WTC11 (cell line): ENCODE measurements around the gene LDAH. TPM values are rescaled to one million over a fixed set of nuclear protein-coding genes. Genes with fewer than 3 reads are reported as not detected.

Experiments used
- ATAC-seq: fragments of 200-7000 bp; cut with Tn5 transposase; 2 replicates; pipeline ENCODE4 v1.10.0; 2021; ENCODE audit warnings: mild to moderate bottlenecking, moderate library complexity
- CTCF ChIA-PET: fragments of 300-600 bp; sonication (Branson Sonifier 250); formaldehyde crosslinking; loops from one replicate; lab custom pipeline; 2021; ENCODE audit warnings: antibody characterized with exemption; lab: Charles Lee
- POLR2A ChIA-PET: fragments of 350-600 bp; sonication (Branson Sonifier 250); formaldehyde crosslinking; loops from one replicate; lab custom pipeline; 2021; ENCODE audit warnings: antibody characterized with exemption; lab: Charles Lee
- DNase-seq: peaks from one replicate; pipeline ENCODE4 v3.0.0; 2021; ENCODE audit warnings: low spot score
- H3K27ac Mint-ChIP-seq: 2 replicates; pipeline ENCODE4 v1.8.0; 2021; ENCODE audit warnings: mixed read lengths
- H3K27me3 Mint-ChIP-seq: 2 replicates; pipeline ENCODE4 v1.8.0; 2021; ENCODE audit warnings: low read depth, mild to moderate bottlenecking, moderate library complexity, mixed read lengths
- H3K36me3 Mint-ChIP-seq: 2 replicates; pipeline ENCODE4 v1.8.0; 2021; ENCODE audit warnings: mixed read lengths
- H3K4me1 Mint-ChIP-seq: 2 replicates; pipeline ENCODE4 v1.8.0; 2022; ENCODE audit warnings: mixed read lengths
- H3K4me3 Mint-ChIP-seq: 2 replicates; pipeline ENCODE4 v1.8.0; 2021; ENCODE audit warnings: mild to moderate bottlenecking, moderate library complexity, mixed read lengths
- H3K9me3 Mint-ChIP-seq: 2 replicates; pipeline ENCODE4 v1.8.0; 2021; ENCODE audit warnings: mixed read lengths
- CREB1 ChIP-seq: sonication (generic); formaldehyde crosslinking; IDR thresholded peaks from 2 replicates; pipeline ENCODE4 v1.8.0; 2023; ENCODE audit warnings: mild to moderate bottlenecking, missing genetic modification reagents
- E2F4 ChIP-seq: sonication (generic); formaldehyde crosslinking; IDR thresholded peaks from 2 replicates; pipeline ENCODE4 v1.8.1; 2022; ENCODE audit warnings: low read depth, mild to moderate bottlenecking, moderate library complexity, missing genetic modification reagents, borderline replicate concordance
- FOXJ3 ChIP-seq: sonication (generic); formaldehyde crosslinking; IDR thresholded peaks from 2 replicates; pipeline ENCODE4 v1.9.0; 2021; ENCODE audit warnings: missing genetic modification reagents, mild to moderate bottlenecking, borderline replicate concordance
- FOXP4 ChIP-seq: sonication (generic); formaldehyde crosslinking; IDR thresholded peaks from 2 replicates; pipeline ENCODE4 v1.8.0; 2022; ENCODE audit warnings: mild to moderate bottlenecking, missing genetic modification reagents
- JAZF1 ChIP-seq: fragments of 250-450 bp; sonication (Bioruptor Pico); IDR thresholded peaks from 2 replicates; pipeline ENCODE4 v1.9.0; 2021; ENCODE audit warnings: moderate library complexity, mild to moderate bottlenecking, inconsistent platforms
- JUN ChIP-seq: sonication (generic); formaldehyde crosslinking; IDR thresholded peaks from 2 replicates; pipeline ENCODE4 v1.8.0; 2023; ENCODE audit warnings: mild to moderate bottlenecking, missing genetic modification reagents
- MLX ChIP-seq: sonication (generic); formaldehyde crosslinking; IDR thresholded peaks from 2 replicates; pipeline ENCODE4 v1.8.1; 2023; ENCODE audit warnings: mild to moderate bottlenecking, missing genetic modification reagents, moderate library complexity
- MYBL2 ChIP-seq: sonication (generic); formaldehyde crosslinking; IDR thresholded peaks from 2 replicates; pipeline ENCODE4 v1.8.1; 2023; ENCODE audit warnings: mild to moderate bottlenecking, moderate library complexity, missing genetic modification reagents
- NFYB ChIP-seq: sonication (generic); formaldehyde crosslinking; conservative IDR thresholded peaks from 2 replicates; pipeline ENCODE4 v1.8.0; 2022; ENCODE audit warnings: low read depth, missing genetic modification reagents
- NR1H2 ChIP-seq: sonication (generic); formaldehyde crosslinking; IDR thresholded peaks from 2 replicates; pipeline ENCODE4 v1.9.0; 2021; ENCODE audit warnings: mild to moderate bottlenecking, moderate library complexity, missing genetic modification reagents
- NR3C1 ChIP-seq: sonication (generic); formaldehyde crosslinking; conservative IDR thresholded peaks from 2 replicates; pipeline ENCODE4 v1.8.1; 2023; ENCODE audit warnings: low read depth, mild to moderate bottlenecking, missing genetic modification reagents
- OVOL2 ChIP-seq: fragments of 250-450 bp; sonication (Bioruptor Pico); IDR thresholded peaks from 2 replicates; pipeline ENCODE4 v1.9.0; 2021; ENCODE audit warnings: mild to moderate bottlenecking, borderline replicate concordance
- RORB ChIP-seq: fragments of 250-450 bp; sonication (Bioruptor Pico); IDR thresholded peaks from 2 replicates; pipeline ENCODE4 v1.9.0; 2021; ENCODE audit warnings: mild to moderate bottlenecking
- SMAD4 ChIP-seq: sonication (generic); formaldehyde crosslinking; IDR thresholded peaks from 2 replicates; pipeline ENCODE4 v1.8.0; 2022; ENCODE audit warnings: mild to moderate bottlenecking, missing genetic modification reagents
- SOX15 ChIP-seq: fragments of 250-450 bp; sonication (Bioruptor Pico); IDR thresholded peaks from 2 replicates; pipeline ENCODE4 v1.9.0; 2021; ENCODE audit warnings: mild to moderate bottlenecking
- TCF7 ChIP-seq: sonication (generic); formaldehyde crosslinking; IDR thresholded peaks from 2 replicates; pipeline ENCODE4 v1.8.0; 2022; ENCODE audit warnings: mild to moderate bottlenecking, low read depth, missing genetic modification reagents, moderate library complexity
- USF2 ChIP-seq: sonication (generic); formaldehyde crosslinking; IDR thresholded peaks from 2 replicates; pipeline ENCODE4 v1.8.1; 2023; ENCODE audit warnings: mild to moderate bottlenecking, missing genetic modification reagents, moderate library complexity
- ZNF396 ChIP-seq: fragments of 250-450 bp; sonication (Bioruptor Pico); IDR thresholded peaks from 2 replicates; pipeline ENCODE4 v1.8.0; 2021; ENCODE audit warnings: mild to moderate bottlenecking, moderate library complexity, borderline replicate concordance
- total RNA-seq: library from RNA; stranded (reverse); gene quantifications from 3 replicates; pipeline ENCODE4 v1.2.3, GENCODE V29; 2021
- TF ChIP-seq, protein P1 (sequence below): fragments of 250-450 bp; sonication (Bioruptor Pico); IDR thresholded peaks from 2 replicates; pipeline ENCODE4 v1.9.0; 2021; ENCODE audit warnings: mild to moderate bottlenecking
- TF ChIP-seq, protein P2 (sequence below): fragments of 250-450 bp; sonication (Bioruptor Pico); conservative IDR thresholded peaks from 2 replicates; pipeline ENCODE4 v1.9.0; 2021; ENCODE audit warnings: mild to moderate bottlenecking

LDAH gene
- total RNA-seq, 1 experiment from 2014 or later = 20.5 TPM

- no peak for DNase-seq
- peaks cover 17% of the 10 kb centered on the region for H3K27me3 Mint-ChIP-seq
- no peak overlapping the region for H3K4me3 Mint-ChIP-seq
- no peaks in the 10 kb centered on the region for H3K9me3 Mint-ChIP-seq
- no peaks in the 10 kb centered on the region for H3K36me3 Mint-ChIP-seq
- no peak overlapping the region for H3K27ac Mint-ChIP-seq
- H3K4me1 Mint-ChIP-seq = peaks cover 30% of the 10 kb centered on the region
- CTCF ChIA-PET = interaction anchor here (0.6 to 4.7 kb wide), 5 partner anchors 8 to 25 kb away, joined by 3 to 77 read pairs (median 42); partner anchors contain the start of gene GDF7
- TF ChIP-seq, protein P1, sequence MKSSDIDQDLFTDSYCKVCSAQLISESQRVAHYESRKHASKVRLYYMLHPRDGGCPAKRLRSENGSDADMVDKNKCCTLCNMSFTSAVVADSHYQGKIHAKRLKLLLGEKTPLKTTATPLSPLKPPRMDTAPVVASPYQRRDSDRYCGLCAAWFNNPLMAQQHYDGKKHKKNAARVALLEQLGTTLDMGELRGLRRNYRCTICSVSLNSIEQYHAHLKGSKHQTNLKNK (CRISPR knock-in tag) = no peak
- TF ChIP-seq MLX (CRISPR knock-in tag) (no peak), ZNF396 (no peak), CREB1 (no peak), JAZF1 (CRISPR knock-in tag) (no peak), USF2 (no peak), TCF7 (CRISPR knock-in tag) (no peak), SMAD4 (CRISPR knock-in tag) (no peak), NR3C1 (no peak), NR1H2 (CRISPR knock-in tag) (no peak), SOX15 (no peak), MYBL2 (CRISPR knock-in tag) (no peak), FOXJ3 (no peak), NFYB (no peak), E2F4 (CRISPR knock-in tag) (no peak), RORB (no peak), FOXP4 (CRISPR knock-in tag) (no peak), OVOL2 (CRISPR knock-in tag) (no peak), JUN (no peak)
- TF ChIP-seq, protein P2, sequence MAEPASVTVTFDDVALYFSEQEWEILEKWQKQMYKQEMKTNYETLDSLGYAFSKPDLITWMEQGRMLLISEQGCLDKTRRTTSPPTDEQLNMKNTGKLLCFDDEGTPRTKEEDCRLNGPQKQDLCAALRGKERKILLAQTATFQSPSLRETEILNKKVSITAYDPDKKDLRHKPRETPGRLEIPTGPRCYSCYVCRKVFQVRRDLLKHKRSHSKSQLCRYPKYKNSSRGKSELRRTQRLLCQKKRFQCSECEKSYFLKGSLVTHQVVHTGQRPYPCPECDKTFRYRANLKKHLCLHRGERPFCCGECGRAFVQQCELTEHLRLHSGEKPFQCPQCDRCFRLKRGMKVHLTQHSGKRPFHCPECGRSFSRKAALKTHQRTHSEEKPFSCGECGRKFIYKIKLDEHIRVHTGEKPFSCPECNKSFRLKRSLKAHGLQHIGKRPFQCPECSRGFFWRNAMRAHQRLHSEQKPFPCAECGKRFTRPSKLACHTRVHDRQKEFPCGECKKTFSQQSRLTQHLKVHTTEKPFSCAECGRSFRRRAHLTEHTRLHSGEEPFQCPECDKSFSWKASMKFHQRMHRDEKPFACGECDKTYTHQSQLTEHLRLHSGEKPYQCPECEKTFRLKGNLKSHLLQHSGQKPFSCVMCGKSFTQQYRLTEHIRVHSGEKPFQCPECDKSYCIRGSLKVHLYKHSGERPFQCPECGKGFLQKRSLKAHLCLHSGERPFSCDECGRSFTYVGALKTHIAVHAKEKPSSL (CRISPR knock-in tag) = no peak
- TF ChIP-seq, all 79 proteins: peak for 0
- POLR2A ChIA-PET = no interaction called here
- no peak for ATAC-seq
Observed at GRCh38 chr2:20652673-20653575, 170.0 kb downstream of the LDAH start.
